ENCODE results near the gene AOAH.
A peak's percentile ranks its signal among the peaks of the same experiment; 100 is the strongest.
"Not testable (repeated sequence)": the region's sequence is repeated elsewhere in the genome, so short reads cannot be mapped to it uniquely, and the experiment has no call there.

AOAH gene

DNA sequence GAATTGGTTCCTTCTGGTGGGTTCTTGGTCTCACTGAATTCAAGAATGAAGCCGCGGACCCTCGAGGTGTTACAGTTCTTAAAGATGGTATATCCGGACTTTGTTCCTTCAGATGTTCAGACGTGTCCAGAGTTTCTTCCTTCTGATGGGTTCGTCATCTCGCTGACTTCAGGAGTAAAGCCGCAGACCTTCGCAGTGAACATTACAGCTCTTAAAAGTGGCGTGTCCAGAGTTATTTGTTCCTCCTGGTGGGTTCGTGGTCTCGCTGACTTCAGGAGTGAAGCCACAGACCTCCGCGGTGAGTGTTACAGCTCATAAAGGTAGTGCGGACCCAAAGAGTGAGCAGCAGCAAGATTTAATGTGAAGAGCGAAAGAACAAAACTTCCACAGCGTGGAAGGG, 220.1 kb downstream of the AOAH start:
- DNase-seq: not testable (repeated sequence)

- no peak for DNase-seq
Observed at GRCh38 chr7:36497775-36498174, 226.5 kb downstream of the AOAH start.

GRCh38 chr7:36497176-36497575, 227.1 kb downstream of the AOAH start:
- not testable (repeated sequence) for DNase-seq

- DNase-seq: no peak
Observed at GRCh38 chr7:36496576-36496975, 227.7 kb downstream of the AOAH start.

GRCh38 chr7:36491317-36491716, 233.0 kb downstream of the AOAH start:
- DNase-seq: no peak

DNA sequence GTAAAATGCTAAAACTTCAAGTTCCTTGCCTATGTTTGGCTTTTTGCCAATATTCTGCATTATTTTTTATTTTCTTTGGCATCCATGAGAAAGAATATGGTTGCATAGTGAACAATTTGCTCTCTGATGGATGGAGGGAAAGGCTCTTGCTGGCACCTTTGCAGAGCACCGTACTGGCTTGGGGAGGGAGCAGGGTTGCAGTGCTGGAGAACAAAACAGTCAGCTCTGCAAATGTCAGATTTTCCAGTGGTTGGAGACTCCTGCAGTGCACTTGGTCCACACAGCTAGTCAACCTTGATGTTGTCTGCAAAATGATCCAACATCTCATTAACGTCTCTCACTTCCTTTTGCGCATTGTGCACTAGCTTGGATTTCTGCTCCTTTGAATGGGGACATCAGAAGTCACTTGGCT, 233.9 kb downstream of the AOAH start:
- DNase-seq: no peak

- DNase-seq: not testable (repeated sequence)
Observed at GRCh38 chr7:36488672-36489071, 235.6 kb downstream of the AOAH start.

GRCh38 chr7:36487756-36488336, 236.4 kb downstream of the AOAH start:
- peak; percentile 37 to 73 for DNase-seq

GRCh38 chr7:36486336-36486735, 238.0 kb downstream of the AOAH start:
- DNase-seq: no peak

DNA sequence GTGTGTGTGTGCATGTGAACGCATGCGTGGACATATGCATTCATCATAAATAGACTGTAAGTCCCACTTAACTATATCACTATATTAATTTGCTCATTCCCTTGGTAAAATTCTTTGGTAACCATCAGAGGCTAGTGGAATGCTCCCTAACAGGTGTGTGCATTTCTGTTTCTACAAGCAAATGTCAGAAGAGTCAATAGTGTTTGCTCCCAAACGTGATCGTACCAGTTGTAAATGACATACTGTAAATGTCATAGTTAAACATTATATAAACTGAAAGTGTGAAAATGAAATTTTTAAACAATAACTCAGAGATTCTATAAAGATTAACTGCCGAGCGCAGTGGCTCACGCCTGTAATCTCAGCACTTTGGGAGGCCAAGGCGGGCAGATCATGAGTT, 240.0 kb downstream of the AOAH start:
- DNase-seq: no peak

GRCh38 chr7:36483853-36484252, 240.4 kb downstream of the AOAH start:
- DNase-seq: not testable (repeated sequence)

DNA sequence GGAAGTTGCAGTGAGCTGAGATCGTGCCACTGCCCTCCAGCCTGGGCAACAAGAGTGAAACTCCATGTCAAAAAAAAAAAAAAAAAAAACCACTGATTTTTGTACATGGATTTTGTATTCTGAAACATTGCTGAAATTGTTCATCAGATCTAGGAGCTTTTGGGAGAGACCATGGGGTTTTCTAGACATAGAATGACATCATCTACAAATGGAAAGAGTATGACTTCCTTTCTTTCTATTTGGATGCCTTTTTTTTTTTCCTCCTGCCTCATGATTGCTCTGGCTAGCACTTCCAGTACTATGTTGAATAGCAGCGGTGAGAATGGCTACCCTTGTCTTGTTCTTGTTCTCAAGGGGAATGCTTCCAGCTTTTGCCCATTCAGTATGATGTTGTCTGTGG, 245.5 kb downstream of the AOAH start:
- no peak for DNase-seq

- no peak for DNase-seq
Observed at GRCh38 chr7:36475381-36475780, 248.9 kb downstream of the AOAH start.

GRCh38 chr7:36475011-36475342, 249.3 kb downstream of the AOAH start:
- no peak for DNase-seq

DNA sequence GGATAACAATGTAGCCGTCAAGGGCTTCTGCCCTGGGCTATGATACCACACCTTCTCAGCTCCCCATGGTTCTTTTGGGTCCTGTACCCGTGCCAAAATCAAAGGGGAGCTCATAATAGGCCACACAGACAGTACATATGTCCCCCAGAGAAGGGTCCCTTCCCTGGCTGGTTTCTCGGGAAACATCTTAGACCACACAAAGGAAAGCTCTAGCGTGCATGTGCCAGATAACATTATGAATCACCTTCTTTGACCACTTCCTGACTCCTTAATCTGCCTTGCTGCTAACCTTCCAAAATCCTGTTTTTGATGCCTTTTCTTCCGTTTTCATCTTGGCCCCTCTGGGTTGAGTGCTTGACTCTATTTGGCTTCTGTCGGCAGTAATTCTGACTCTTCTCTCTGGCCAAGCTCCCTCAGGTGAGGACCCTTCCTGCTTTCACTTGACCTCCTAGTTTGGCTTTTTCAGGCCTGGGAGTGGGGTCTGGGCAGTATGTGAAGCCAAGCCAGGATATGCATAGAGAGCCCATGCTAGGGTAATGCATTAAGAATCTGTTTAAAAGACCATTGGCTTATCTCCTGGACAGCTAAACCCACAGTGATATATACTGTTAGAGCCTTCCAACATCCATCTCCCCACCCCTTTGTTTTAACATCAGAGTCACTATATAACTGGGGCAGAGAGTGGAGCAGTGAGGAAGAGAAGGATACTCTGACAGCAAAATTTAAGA, 249.8 kb downstream of the AOAH start:
- DNase-seq: no peak

- DNase-seq: peak in 1 of 2 donors; percentile 22
Observed at GRCh38 chr7:36473454-36474282, 250.6 kb downstream of the AOAH start.

- DNase-seq: no peak
Observed at GRCh38 chr7:36472141-36472729, 252.1 kb downstream of the AOAH start.

GRCh38 chr7:36469236-36469635, 255.1 kb downstream of the AOAH start:
- DNase-seq: no peak

GRCh38 chr7:36468370-36469101, 255.8 kb downstream of the AOAH start:
- no peak for DNase-seq

DNA sequence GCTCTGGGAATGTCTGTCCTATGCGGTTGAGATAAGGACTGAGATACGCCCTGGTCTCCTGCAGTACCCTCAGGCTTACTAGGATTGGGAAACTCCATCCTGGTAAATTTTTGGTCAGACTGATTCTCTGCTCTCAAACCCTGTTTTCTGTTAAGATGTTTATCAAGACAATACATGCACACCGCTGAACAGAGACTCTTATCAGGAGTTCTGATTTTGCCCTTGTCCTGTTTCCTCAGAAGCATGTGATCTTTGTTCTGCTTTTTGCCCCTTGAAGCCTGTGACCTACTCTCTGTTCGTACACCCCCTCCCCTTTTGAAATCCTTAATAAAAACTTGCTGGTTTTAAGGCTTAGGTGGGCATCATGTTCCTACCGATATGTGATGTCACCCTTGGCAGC, 258.3 kb downstream of the AOAH start:
- DNase-seq: not testable (repeated sequence)

GRCh38 chr7:36464271-36464670, 260.0 kb downstream of the AOAH start:
- no peak for DNase-seq

Measured in CD4-positive, alpha-beta T cell treated with Interferon alpha-2 for 1 hour (primary cell).